HG03469 (cell line): Measurements from ENCODE around the gene ADARB2.

Source experiments
- ATAC-seq: cut with Tn5 transposase; IDR thresholded peaks from one replicate; pipeline ENCODE4 v1.9.1; 2021; ENCODE audit warnings: mild to moderate bottlenecking, moderate library complexity, moderate number of reproducible peaks; ENCODE audit not compliant: unreplicated experiment

ADARB2 gene

DNA sequence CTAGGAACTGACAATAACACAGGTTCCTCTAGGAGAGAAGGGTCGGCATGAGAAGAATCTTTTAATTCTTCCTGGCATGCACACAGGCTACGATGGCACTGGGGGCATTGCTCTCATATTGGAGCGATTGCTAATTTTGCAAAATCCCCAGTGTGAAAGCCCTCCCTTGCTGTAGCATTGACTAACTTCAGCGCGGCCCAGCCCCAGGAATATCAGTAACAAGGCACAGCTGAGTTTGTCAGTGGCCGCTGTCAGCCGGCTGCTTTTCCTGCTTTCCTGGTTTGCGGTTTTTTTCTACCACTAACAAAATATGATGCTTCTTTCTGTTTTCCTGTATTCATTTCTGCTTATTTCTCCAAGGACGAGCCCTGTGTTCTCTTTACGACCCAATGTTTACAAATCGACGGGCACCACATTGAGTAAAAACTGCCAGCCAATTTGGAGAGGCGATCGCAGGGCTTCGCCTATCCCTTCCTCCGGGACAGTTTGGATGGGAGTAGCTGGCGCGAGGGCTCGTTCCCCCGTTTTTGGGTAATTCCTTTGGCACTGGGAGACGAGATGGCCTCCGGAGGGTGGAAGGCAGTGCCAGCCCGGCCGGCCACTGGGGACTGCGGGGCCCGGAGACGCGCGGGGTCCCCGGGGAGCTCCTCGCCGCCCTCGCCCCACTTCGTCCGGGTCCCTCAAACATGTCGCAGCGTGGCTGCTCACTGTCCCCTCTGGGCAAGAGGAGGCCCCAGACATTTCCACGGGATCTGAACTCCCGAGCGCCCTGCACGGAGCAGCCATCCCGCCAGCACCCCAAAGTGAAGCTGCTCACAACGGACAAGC lies 967 bp downstream of the ADARB2 start:
- ATAC-seq, result no peak

- no peak for ATAC-seq
Observed at GRCh38 chr10:1735562-1735961, 1.8 kb downstream of the ADARB2 start.

DNA sequence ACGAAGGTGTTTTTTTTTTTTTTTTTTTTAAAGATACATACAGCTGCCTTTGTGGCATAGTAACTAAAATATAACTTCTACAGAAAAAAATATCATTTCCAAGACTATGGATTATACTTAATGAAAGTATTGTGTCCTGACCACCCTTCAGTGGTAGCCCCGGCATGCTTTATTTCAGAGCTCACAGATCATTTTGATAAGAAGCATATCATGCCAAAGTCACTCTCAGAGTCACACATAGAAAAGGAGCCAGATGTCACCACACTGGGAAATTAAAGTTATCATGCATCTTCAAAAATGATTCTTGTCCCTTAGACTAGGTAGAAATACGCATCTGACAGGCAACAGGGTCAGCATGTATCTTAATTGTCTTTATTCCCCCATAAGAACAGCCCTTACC lies 3.0 kb downstream of the ADARB2 start:
- no peak for ATAC-seq

GRCh38 chr10:1733720-1734119 lies 3.6 kb downstream of the ADARB2 start:
- ATAC-seq, result no peak

GRCh38 chr10:1732564-1732996 lies 4.7 kb downstream of the ADARB2 start:
- no peak for ATAC-seq

GRCh38 chr10:1731592-1731991 lies 5.7 kb downstream of the ADARB2 start:
- peak; percentile 56 for ATAC-seq

DNA sequence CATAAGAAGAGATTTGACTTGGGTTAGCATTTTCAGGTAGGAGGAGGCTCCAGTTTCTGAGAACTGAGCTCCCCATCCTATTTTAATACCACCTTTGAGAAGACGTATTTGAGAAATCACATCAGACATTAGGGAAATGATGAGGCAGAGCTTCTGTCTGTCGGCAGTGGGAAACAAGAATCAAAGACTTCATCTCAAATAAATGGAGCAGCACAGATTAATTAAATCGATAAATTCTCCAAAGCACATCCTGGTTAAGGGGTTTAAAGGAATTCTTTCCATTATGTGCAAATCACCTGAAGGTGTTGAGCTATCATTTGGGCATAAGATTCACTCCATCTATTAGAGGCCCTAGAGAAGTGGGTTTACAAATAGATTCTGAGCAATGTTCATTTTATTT lies 7.6 kb downstream of the ADARB2 start:
- no peak for ATAC-seq

DNA sequence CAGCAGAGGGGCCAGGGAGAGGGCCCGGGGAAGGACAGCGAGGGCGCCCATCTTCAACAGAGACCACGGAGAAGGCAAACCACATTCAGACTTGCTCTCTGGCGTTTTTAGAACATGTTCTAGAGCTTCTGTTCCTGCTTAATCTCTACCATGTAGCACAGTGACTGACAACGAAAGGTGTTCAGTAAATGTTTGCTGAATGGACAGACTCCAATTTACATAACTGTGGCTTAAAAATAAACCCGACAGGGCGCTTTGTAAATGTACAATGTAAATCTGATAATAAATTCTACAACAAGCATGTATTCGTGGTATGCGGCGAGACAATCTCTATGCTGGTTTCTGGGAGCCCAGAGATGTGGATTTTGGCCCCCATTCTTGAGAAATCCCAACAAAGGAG lies 10.5 kb downstream of the ADARB2 start:
- ATAC-seq, result no peak

DNA sequence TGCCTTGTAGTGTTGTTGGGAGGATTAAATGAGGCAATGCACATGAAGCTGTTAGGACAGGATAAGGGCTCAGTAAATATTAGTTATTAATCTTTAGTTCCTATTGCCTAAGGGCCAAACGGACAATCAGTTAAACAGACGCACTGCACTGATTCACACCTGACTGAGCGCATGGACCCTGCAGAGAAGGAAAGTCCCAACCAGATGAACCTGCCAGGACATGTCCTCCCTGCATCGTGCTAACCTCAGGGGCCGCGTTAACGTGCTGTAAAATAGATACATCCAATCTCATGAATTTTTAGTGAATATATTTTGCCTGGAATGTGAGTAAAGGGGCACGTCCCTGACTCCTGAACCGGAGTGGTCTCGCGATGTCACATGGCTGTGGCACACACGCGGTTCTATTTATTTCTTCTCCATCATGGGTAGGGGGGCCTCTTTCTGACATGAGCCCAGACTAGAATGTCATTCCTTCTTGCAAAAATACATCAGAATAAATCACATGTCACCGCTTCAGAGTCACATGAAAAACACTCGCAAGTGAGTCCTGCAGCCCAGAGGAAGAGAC lies 12.3 kb downstream of the ADARB2 start:
- no peak for ATAC-seq

- no peak for ATAC-seq
Observed at GRCh38 chr10:1716839-1717238, 20.5 kb downstream of the ADARB2 start.

GRCh38 chr10:1715821-1716220 lies 21.5 kb downstream of the ADARB2 start:
- no peak for ATAC-seq

GRCh38 chr10:1712944-1713671 lies 24.2 kb downstream of the ADARB2 start:
- ATAC-seq, result no peak

DNA sequence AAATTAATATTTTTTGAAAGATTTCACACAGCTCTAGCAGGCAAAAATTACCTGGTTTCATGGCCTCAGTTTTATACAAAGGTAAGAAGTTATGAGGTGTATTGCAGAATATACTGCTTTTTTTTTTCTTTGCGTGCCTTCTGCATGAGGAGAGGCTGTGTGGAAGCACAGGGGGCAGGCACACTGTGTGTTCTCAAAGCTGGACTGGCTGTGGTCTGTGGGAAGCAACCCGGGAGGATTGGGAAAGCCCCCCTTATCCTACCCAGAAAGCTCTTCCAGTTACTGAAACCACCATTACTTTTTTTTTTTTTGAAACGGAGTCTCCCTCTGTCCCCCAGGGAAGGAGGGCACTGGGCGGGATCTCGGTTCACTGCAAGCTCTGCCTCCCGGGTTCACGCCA lies 25.0 kb downstream of the ADARB2 start:
- no peak for ATAC-seq

DNA sequence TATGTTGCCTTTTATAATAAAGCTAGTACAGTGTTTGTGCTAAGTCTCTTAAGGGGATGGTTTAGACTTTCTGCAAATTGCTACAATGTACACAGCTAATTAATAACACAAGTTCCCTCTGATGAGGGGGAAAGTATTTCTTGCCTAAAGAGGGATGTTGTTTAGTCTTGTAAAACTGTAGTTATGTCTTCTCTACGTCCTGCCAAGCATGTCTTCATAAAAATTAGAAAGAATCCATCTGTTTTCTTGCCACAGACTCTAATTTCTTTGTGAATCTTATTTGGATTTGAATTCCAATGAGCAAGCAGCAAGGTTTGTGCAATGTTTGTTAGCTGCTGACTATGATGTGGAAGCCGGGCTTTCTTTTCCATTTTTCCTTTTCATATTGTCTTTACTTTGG lies 28.2 kb downstream of the ADARB2 start:
- no peak for ATAC-seq

DNA sequence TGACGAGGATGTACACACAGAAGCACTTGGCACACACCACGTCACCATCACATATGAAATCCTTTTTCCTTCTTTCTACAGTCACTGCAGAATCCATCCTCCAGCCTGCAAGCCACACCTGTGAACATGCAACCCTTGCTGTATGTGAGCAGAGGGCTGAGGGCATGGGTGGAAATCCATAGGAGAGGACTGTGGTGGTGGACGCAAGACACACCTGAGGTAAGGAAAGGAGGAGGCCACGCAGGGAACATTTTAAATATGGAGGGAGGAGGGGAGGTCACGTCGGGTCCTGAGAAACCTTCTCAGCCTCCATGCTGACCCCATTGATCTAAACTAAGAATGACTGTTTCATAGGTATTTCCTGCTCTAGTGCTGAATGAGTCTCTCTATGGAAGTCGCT lies 28.6 kb downstream of the ADARB2 start:
- no peak for ATAC-seq

DNA sequence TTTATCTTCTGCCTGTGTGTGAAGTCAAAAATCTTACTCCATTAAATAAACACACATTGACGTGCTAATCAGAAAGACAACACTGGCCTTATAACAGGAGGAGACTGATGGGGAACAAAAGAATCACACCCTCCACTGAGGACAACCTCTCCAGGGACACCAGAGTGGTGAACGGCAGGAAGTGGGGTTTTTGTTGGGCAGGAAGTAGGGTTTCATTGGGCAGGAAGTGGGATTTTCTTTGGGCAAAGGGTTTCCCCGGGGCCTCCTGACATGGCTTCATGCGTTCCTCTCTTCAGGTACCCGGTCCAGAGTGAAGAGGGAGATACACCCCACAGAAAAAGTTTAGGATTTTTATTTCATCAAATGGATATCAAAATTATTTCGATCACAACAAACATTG lies 30.6 kb downstream of the ADARB2 start:
- no peak for ATAC-seq

DNA sequence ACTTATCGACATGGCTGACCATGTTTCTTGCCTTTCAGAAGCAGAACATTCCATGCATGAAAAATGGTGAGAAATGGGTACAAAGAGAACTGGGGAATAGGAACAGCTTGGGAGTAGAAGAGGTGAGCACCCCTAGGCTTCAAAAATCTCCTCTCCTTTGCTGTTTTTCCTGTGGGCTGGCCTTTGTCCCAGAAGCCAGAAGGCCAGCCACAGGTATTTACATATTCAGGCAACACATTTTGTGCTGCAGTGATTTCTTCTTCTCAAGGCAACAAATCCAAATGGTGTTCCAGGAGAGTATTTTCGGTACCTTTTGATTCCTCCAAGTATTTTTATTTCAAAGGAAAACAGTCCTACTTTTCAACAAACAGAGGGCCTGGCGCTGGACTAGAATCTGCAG lies 31.1 kb downstream of the ADARB2 start:
- ATAC-seq, result no peak

DNA sequence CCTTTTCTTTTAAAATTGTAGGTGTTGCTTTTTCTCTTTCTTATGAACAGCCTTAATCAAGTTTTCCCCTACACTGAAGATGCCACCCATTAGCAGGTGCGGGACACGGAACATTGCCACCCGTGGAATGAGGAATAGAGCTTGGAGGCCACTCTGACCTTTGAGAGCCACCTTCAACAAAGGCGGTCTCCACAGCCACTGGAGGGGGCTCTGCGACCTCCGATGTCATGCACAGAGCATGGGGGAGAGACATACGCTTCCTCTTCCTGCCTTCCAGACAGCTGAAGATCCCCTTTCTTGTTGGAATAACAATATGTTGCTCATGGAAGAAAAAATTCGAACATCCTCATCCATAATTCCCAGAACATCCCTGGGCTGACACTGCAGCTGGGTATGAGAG lies 39.1 kb downstream of the ADARB2 start:
- ATAC-seq, result no peak

DNA sequence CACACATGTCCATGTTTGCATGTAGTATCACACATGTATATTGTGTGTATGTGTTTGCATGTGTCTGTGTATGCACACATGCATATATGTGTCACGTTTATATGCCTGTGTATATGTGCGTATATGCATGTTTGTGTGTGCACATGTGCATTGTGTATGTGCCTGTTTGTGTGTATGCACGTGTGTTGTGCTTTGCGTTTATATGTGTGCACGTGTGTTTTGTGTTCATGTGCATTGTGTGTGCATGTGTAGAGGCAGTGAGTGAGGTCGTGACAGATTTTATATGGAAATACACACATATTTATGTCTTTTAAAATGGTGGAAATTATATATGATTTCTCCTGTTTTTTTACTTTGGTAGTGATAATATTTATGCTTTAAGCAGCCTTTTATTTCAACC lies 41.2 kb downstream of the ADARB2 start:
- ATAC-seq, result no peak

GRCh38 chr10:1690086-1690485 lies 47.2 kb downstream of the ADARB2 start:
- no peak for ATAC-seq

DNA sequence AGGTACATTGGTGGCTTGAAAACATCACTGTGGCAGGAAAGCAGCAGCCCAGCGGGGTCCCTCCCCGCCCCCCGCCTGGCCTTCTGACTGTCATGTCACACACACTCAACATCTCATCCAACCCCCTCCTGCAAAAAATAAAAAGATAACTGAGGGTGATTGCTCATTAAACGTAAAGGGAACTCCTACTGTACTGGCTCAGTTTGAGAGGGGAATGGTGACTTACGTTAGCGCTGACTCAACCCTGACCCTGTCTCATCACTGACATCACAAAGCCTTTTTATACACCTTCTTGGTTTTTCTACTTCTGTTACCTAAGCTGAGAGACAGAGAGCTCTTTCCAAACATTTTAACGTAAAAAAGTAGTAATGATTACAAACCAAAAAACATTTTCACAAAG lies 48.8 kb downstream of the ADARB2 start:
- no peak for ATAC-seq

- no peak for ATAC-seq
Observed at GRCh38 chr10:1687623-1688150, 49.6 kb downstream of the ADARB2 start.
